Measurements from ENCODE around the gene TACO1.

Gene TACO1

GRCh38 chr17:63641692-63642448 lies 41.2 kb downstream of the TACO1 start:
- DNase-seq, result no peak

GRCh38 chr17:63644846-63645245 lies 44.2 kb downstream of the TACO1 start:
- DNase-seq, result no peak

GRCh38 chr17:63645775-63646487 lies 45.2 kb downstream of the TACO1 start:
- no peak for DNase-seq

DNA sequence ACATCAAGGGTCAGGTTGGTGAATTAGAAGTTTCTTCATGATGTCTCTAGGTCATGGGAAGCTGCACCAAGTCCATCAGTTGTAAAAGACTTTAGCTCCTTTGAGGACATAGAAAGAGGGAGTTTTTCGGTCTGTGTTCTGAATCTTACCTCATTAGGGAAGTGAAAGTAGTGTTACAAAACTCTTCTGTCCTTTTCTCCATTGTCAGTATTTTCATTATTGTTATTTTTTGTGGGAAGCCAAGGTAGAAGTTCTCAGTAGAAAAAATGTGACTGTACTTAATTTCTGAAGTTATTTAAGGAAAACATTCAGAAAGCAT lies 45.8 kb downstream of the TACO1 start:
- DNase-seq, result no peak

GRCh38 chr17:63647065-63647725 lies 46.5 kb downstream of the TACO1 start:
- no peak for DNase-seq

DNA sequence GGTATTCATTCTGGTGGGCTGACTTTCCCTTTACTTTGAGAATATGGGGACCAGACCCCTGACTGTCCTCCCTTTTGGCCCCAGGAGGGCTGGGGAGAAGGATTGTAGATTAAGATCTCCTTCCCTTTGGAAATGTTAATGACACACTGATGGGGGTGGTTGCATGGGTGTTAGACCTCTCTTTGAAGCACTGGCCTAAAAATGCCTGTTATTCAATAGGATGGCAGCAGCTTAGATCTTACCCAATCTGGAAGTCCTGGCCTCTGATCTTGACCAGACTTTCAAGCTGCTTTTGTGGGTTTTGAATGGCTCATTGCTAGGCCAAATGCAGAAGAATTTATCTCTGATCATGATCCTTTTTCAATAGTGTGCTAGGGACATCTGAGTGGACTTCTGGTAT lies 47.2 kb downstream of the TACO1 start:
- no peak for DNase-seq

- no peak for DNase-seq
Observed at GRCh38 chr17:63649813-63650212, 49.1 kb downstream of the TACO1 start.

DNA sequence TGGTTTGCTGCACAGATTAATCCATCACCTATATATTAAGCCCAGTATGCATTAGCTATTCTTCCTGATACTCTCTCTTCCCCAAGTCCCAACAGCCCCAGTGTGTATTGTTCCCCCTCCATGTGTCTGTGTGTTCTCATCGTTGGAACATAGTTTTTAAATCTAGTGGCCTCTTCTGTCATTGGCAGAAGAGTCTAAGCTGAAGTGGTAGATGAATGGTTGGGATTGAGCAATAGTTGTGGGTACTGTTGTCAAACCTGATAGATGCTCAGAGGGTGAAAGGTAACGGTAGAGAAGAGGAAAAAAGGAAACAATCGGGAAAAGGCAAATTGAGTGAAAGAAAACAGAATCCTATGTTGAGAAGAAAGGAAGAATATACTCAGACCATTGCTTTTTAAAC lies 51.4 kb downstream of the TACO1 start:
- no peak for DNase-seq

DNA sequence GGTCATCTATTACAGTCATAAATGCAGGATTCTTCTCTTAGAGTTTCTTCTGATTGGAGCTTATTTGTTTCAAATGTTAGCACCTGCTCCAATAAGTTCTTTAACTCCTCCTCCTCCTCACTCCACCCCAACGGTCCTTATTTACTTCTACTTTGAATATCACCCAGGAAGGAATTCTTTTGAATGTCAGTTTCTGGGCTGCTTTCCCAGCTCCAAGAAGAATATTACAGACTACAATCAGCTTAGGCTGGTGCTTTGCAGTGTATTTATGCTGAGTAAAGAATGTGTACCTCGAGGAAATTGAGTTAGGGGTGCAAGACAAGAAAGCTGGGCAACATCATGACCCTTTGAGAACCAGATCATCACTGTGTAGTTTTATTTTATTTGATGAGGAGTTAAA lies 52.4 kb downstream of the TACO1 start:
- no peak for DNase-seq

GRCh38 chr17:63657786-63658185 lies 57.1 kb downstream of the TACO1 start:
- no peak for DNase-seq

Measured in activated naive CD4-positive, alpha-beta T cell (primary cell).